ENCODE measurements around the gene C6orf89.

- TF ChIP-seq TAF1 (IDR thresholded peaks at IDR 0.05; ENCODE audit: borderline replicate concordance, low read depth, low read length) (no peak), POLR2AphosphoS5 (IDR thresholded peaks at IDR 0.05; ENCODE audit: low read depth, low read length) (no peak), POLR2A (IDR thresholded peaks at IDR 0.05; ENCODE audit: low read depth, low read length) (no peak)
These were observed 47.4 kb downstream of the C6orf89 start for GRCh38 chr6:36933102-36933501.
